Testis (tissue), 3 donors: ENCODE measurements around the gene FLNB. TPM values are rescaled to one million over a fixed set of nuclear protein-coding genes. Genes with fewer than 3 reads are reported as not detected.
A peak's percentile ranks its signal among the peaks of the same experiment; 100 is the strongest.

Experiments used
- DNase-seq: peaks from one replicate; pipeline ENCODE4 v3.0.0-alpha.2; 2019
- H3K27ac ChIP-seq, 2 donors: fragments of 200-600 bp; sonication (generic); one replicate each; pipeline ENCODE4 v1.5.1; 2019
- H3K27me3 ChIP-seq: fragments of 200-600 bp; sonication (generic); one replicate; pipeline ENCODE4 v1.5.1; 2019
- H3K36me3 ChIP-seq: fragments of 200-600 bp; sonication (generic); one replicate; pipeline ENCODE4 v1.5.1; 2017; ENCODE audit warnings: low read depth; ENCODE audit errors: missing control alignments
- H3K4me1 ChIP-seq: fragments of 200-600 bp; sonication (generic); one replicate; pipeline ENCODE4 v1.5.1; 2019
- H3K4me3 ChIP-seq, 2 donors: fragments of 200-600 bp; sonication (generic); one replicate each; pipeline ENCODE4 v1.5.1; 2017 to 2019
- H3K9me3 ChIP-seq: fragments of 200-600 bp; sonication (generic); one replicate; pipeline ENCODE4 v1.5.1; 2017
- POLR2A ChIP-seq: fragments of 450-650 bp; IDR thresholded peaks from one replicate; pipeline ENCODE4 v1.6.1; 2017; ENCODE audit warnings: antibody characterized with exemption, mild to moderate bottlenecking, moderate library complexity
- WGBS, 2 donors: methylation state at CpG; one replicate each; pipeline ENCODE4 v1.1.5; 2018; 5-methylcytosine and 5-hydroxymethylcytosine counted together
- intact Hi-C: fragments of 100-400 bp; cut with DNase I; formaldehyde crosslinking; loops from one replicate; pipeline ENCODE4 v1.15.1; 2023; ENCODE audit warnings: low total_unique reads
- polyA plus RNA-seq: library from polyadenylated mRNA; stranded (reverse); fragments of 350-450 nt; fragmentation: Illumina TruSeq; extraction: RNeasy Lipid Tissue Mini Kit (QIAGEN cat#74804); gene quantifications from one replicate; pipeline ENCODE4 v1.2.3, GENCODE V29; 2014; ENCODE audit warnings: low read depth, low replicate concordance; ENCODE audit not compliant: insufficient read depth
- total RNA-seq, 2 donors: library from RNA; depleted of rRNA; stranded (reverse); fragments of >200 nt; gene quantifications; one replicate each; pipeline ENCODE4 v1.2.3, GENCODE V29; 2016
- TF ChIP-seq, protein P1 (sequence below), 3 experiments: fragments of 450-650 bp in 2 of 3; fragments of 200-600 bp in 1 of 3; sonication (generic) in 1 of 3; IDR thresholded peaks; one replicate each; pipeline ENCODE4 v1.5.1; 2016 to 2019; ENCODE audit warnings: antibody characterized with exemption in 3 of 3, mild to moderate bottlenecking in 2 of 3, moderate library complexity in 1 of 3

FLNB gene
- total and polyA plus RNA-seq, 3 donors from 2014 or later = 105 to 199 (median 166) TPM

DNA sequence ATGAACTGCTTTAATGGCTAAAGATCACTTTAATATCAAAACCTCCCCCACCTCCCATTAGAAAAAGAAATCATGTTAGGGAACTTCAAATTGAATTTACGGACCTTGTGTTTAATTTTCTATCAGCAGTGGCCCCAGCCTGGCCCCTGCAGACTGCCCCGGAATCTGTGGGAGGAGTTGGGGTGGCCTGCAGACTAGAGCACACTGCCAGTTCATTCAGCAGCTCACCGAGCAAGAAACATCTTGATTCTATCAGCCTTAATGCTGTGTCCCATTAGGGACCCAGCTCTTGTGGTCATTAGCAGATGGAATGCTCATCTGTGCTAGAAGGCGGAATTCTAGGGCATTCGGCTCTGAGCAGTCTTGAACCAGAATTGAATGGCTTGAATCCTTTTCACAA is 54.2 kb downstream of the FLNB start:
- intact Hi-C loops = no loop called here
- H3K4me1 ChIP-seq = peaks cover 46% of the 10 kb centered on the region
- no peak for TF ChIP-seq POLR2A
- no peaks in the 10 kb centered on the region for H3K27me3 ChIP-seq
- peak overlapping the region; percentile 22 to 44 for H3K27ac ChIP-seq
- no peaks in the 10 kb centered on the region for H3K36me3 ChIP-seq
- H3K4me3 ChIP-seq = no peak overlapping the region
- no peak for DNase-seq
- 40 to 57% methylated on average over 5 of the region's 5 CpGs for WGBS, 2 donors
- no peaks in the 10 kb centered on the region for H3K9me3 ChIP-seq

DNA sequence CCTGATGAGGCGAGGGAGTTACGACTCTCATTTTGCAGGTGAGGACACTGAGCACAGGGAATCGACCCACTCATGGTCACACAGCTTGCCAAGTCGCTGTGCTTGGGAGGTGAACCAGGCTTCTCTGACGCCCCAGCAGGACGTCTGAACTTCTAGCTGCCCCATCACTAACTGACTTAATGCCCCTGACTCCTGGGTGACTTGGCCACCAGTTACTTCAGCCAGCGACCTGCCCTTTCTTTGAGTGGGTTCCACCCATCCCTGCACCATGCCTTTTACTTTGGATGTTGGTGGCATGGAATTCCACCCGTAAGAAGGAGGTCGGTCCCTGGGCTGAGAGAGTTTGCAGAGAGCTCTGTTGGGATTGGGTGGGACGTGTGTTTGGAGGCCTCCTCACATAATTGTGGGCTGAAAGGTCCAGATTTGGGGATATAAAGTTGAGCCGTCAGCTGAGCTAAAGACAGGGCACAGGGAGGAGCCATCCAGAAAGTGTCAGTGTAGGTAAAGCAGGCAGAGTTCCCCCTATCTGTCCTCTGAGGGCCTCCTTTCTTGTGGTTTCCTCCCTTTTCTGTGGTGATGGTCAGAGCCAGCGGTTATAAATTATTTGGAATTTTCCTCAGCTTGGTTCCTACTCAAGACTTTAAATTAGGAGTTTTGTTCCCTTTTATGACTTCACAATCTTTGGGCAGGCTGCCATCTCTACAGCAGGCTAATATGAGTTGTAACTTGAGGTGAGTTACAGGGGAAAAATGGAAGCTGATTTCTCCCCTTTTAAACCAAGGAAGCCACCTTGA is 55.0 kb downstream of the FLNB start:
- Histone ChIP-seq H3K9me3 (no peaks in the 10 kb centered on the region), H3K4me1 (peaks cover 46% of the 10 kb centered on the region), H3K27ac (peak overlapping the region in 1 of 2 donors; percentile 44), H3K27me3 (no peaks in the 10 kb centered on the region), H3K4me3 (no peak overlapping the region), H3K36me3 (no peaks in the 10 kb centered on the region)
- intact Hi-C loops = no loop called here
- peak; percentile 73 for DNase-seq
- TF ChIP-seq POLR2A = no peak
- TF ChIP-seq, protein P1, sequence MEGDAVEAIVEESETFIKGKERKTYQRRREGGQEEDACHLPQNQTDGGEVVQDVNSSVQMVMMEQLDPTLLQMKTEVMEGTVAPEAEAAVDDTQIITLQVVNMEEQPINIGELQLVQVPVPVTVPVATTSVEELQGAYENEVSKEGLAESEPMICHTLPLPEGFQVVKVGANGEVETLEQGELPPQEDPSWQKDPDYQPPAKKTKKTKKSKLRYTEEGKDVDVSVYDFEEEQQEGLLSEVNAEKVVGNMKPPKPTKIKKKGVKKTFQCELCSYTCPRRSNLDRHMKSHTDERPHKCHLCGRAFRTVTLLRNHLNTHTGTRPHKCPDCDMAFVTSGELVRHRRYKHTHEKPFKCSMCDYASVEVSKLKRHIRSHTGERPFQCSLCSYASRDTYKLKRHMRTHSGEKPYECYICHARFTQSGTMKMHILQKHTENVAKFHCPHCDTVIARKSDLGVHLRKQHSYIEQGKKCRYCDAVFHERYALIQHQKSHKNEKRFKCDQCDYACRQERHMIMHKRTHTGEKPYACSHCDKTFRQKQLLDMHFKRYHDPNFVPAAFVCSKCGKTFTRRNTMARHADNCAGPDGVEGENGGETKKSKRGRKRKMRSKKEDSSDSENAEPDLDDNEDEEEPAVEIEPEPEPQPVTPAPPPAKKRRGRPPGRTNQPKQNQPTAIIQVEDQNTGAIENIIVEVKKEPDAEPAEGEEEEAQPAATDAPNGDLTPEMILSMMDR (IDR thresholded peaks at IDR 0.05) = no peak
- WGBS, 2 donors = 75 to 76% methylated on average over 12 of the region's 12 CpGs

DNA sequence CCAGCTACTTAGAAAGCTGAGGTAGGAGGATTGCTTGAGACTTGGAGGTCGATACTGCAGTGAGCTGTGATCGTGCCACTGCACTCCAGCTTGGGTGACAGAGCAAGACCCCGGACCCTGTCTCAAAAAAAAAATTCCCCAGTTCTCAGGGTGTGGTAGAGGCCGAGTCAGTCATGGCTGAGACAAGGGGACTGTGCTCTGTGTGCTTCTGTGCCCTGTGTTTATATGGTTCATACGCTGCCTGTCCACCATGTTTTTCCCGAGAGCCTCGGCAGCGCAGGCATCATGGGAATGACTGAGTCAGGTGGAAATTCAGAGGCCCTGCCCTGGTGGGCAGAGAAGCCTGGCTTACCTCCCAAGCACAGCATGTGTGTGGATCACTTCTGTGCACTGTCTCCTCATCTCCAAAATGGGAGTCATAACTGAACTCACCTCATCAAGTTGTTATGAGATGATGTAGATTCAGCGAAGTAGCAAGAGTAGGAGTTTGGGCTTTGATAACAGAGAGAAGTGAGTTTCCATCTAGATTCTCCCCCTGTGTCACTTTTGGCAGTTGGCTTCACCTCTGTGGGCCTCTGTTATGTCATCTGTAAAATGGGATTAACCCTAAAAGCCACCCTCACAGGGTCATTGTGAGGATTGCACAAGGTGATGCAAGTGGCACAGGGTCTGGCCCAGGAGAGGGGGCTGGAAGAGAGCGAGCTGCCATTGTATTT is 56.9 kb downstream of the FLNB start:
- WGBS, 2 donors = 95 to 99% methylated on average over 10 of the region's 10 CpGs
- no peak overlapping the region for H3K27ac ChIP-seq
- H3K9me3 ChIP-seq = no peaks in the 10 kb centered on the region
- no peaks in the 10 kb centered on the region for H3K27me3 ChIP-seq
- H3K4me1 ChIP-seq = peaks cover 34% of the 10 kb centered on the region
- intact Hi-C loops = no loop called here
- no peaks in the 10 kb centered on the region for H3K36me3 ChIP-seq
- TF ChIP-seq, protein P1 (IDR thresholded peaks at IDR 0.05) = no peak
- TF ChIP-seq POLR2A = no peak
- H3K4me3 ChIP-seq = no peak overlapping the region
- no peak for DNase-seq

DNA sequence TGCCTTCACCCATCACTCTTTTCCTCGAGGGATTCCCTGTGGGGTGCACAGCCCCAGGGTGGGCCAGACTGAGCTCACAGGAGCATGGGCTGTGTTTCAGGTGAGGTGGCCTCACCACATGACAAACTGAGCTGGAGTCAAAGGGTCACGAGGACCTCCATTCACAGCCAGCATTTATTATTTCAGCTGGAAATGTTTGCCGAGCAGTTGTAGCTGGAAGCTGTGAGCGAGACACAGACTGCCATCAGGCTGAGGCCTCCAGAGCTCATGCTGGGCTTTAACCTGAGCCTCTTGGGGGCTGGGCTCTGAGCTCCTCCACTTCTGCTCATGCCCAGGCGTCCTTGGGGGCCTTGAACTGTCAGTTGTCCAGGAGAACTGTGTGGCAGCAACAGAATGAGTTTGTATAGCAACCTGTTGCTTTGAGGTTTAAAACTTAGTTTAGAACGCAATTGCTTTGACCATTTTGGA is 57.5 kb downstream of the FLNB start:
- no peak for DNase-seq
- 69 to 72% methylated on average over 5 to 6 of the region's 6 CpGs for WGBS, 2 donors
- Histone ChIP-seq H3K4me1 (peaks cover 31% of the 10 kb centered on the region), H3K27ac (no peak overlapping the region), H3K27me3 (no peaks in the 10 kb centered on the region), H3K4me3 (no peak overlapping the region), H3K9me3 (no peaks in the 10 kb centered on the region), H3K36me3 (no peaks in the 10 kb centered on the region)
- no peak for TF ChIP-seq POLR2A
- TF ChIP-seq, protein P1 (IDR thresholded peaks at IDR 0.05) = no peak
- intact Hi-C loops = no loop called here

DNA sequence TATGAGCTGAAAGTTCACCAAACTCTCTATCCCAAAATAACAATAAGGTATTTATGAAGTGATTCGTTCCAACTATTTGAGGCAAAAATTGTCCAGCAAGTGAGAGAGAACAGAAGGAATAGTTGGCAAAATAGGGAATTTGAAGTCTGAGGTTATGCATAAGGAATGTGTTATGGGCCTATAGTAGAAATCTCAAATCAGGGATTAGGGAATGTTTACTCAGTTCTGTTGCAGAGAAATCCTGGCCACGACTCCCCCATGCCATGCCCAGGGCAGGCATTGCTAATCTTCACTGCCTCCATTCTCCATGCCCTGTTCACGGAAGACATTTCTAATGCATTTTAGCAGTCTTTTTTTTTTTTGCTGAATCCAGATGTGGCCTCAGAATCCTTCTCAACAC is 58.6 kb downstream of the FLNB start:
- peaks cover 29% of the 10 kb centered on the region for H3K4me1 ChIP-seq
- H3K27me3 ChIP-seq = no peaks in the 10 kb centered on the region
- WGBS, 2 donors = 42 to 72% methylated on average over 3 of the region's 3 CpGs
- TF ChIP-seq, protein P1 (IDR thresholded peaks at IDR 0.05) = no peak
- TF ChIP-seq POLR2A = no peak
- no peaks in the 10 kb centered on the region for H3K36me3 ChIP-seq
- H3K9me3 ChIP-seq = no peaks in the 10 kb centered on the region
- H3K27ac ChIP-seq = no peak overlapping the region
- DNase-seq = no peak
- no peak overlapping the region for H3K4me3 ChIP-seq
- intact Hi-C loops = no loop called here
